GM19438 (cell line): ENCODE data around the gene MYBBP1A.

Experiments
- ATAC-seq: cut with Tn5 transposase; IDR thresholded peaks from one replicate; pipeline ENCODE4 v1.9.1; 2021; ENCODE audit warnings: low read depth; ENCODE audit not compliant: unreplicated experiment

The MYBBP1A gene

DNA sequence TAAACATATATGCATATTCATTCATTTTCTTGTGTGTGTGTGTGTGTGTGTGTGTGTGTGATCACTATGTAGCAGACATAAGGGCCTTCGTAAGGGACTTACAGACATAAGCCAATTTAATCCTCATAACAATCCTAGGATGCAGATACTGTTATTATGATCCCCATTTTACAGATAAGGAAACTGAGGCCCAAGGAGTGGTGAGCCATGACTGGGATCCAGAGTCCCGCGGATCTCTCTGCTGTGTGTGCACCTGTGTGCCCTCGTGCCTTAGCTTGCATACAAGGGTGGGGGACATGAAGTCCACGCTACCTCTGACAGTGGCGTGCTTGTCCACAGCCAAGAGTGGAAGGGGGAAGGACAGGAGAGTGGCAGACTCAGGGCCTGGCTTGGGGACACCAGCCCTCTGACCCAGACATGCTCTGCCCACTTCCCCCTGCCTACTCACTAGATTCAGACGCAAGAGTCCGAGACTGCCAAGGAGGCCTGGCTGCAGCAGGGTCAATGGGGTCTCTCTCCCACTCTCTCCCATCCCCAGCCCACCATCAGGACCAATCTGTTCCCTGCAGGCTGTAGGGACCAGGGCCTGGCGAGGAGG lies 19.4 kb upstream of the MYBBP1A start:
- no peak for ATAC-seq

DNA sequence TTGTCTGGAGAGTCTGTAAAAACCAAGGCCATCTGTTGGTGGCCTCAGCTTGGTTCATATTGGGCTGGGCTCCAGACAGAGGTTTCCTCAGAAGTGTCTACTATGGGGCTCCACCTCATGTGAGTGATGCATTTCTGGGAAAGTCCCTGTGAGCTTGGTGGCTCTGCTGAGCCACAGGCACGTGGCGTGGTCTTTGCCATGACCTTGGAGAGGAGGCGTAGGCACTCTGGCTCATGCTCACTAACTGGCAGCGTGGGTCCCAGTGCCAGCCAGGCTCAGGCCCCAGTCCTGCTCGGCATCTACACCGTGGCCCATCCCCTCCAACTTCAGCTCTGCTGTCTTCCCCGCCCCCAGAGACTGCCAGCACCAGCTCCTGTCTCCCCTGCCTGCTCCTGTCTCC lies 18.5 kb upstream of the MYBBP1A start:
- no peak for ATAC-seq

DNA sequence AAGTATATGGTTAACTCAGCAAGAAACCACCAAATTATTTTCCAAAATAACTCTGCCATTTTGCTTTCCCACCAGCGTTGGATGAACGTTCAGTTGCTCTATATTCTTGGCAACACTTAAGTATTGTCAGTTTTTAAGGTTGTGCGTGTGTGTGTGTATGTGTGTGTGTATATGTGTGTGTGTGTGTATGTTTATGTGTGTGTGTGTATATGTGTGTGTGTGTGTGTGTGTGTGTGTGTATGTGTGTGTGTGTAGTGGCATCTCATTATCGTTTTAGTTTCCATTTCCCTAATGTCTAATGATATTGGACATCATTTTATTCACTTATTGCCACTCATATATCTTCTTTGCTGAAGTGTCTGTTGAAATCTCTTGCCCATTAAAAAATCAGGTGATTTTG lies 17.9 kb upstream of the MYBBP1A start:
- ATAC-seq = no peak

DNA sequence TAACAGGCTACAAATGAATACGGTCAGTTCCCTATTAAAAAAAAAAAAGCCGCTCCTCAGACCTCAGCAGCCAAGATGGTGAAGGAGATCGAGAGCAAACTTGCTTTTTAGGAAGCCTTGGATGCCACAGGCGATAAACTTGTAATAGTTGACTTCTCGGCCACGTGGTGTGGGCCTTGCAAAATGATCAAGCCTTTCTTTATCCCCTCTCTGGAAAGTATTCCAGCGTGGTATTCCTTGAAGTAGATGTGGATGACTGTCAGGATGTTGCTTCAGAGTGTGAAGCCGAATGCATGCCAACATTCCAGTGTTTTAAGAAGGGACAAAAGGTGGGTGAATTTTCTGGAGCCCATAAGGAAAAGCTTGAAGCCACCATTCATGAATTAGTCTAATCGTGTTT lies 16.9 kb upstream of the MYBBP1A start:
- ATAC-seq = no peak

DNA sequence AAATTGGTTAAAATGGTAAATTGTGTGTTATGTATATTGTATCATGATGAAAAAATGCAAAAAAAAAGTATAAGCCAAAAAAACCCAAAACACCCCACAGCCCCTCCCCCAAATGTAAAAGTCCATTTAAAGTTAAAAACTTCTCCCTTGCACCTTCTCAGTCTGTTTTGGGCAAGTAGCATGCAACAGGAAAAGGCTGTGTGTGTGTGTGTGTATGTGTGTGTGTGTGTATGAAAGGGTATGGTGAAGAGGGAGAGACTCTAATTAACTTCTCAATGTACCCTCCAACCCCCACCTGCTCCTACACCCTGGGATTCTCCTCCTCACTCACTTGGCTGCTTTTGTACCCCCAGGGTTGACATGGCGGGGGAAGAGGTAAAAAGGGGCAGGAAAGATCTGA lies 14.4 kb upstream of the MYBBP1A start:
- ATAC-seq = no peak

DNA sequence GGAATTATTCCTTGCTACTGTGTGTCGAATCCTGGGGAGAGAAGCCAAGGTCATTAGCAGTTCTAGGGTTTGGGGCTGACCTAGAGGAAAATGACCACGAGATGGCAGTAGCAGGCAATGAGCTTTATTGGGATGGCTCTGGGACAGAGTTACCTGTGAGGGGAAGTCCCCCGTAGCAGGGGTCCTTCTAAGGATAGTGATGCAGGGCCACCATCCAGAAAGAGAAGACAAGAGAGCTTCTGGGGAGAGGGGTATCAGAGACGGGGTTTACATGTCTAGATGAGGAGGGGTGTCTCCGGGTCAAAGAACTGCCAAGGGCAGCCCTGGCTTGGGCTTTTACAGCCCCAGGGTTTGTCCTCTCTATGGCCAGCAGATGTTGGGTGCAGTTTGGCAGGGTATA lies 11.6 kb upstream of the MYBBP1A start:
- no peak for ATAC-seq

DNA sequence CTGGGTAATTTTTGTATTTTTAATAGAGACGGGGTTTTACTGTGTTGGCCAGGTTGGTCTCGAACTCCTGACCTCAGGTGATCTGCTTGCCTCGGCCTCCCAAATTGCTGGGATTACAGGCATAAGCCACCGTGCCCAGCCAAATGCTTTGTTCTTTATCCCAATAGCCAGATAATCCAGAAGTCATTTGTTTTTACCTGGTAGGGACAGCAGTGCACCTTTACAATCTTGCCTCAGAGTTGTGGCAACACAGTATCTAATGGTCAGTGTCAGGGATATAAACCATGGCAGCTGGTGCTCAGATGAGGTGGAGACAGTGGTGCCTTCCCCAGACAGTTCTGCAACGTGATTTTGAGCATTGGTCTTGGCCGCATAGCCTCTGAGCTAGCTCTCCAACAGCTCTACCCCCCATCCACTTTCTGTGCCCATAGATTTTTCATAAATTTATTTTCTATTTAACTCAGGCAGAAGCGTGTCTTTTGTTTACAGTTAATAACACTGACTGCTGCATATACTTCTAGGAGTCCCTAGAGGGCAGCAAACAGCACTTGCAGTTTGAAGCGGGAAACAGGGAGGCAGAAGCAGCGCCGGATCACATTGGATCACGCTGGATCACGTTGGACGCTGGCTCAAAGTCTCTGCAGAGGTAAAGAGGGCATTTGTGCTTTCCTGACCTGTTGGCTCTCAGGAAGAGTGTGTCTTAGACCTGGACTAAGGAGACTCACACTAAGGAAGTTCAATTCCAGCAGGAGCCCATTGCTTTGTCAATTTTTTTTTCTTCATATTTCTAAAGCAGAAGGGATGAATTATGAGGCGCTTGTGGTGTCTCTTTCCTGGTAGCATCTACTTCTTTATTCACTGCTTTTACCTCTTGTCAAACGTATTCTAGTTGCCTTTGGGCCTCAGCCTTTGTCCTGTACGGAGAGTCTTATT lies 10.3 kb upstream of the MYBBP1A start:
- no peak for ATAC-seq

DNA sequence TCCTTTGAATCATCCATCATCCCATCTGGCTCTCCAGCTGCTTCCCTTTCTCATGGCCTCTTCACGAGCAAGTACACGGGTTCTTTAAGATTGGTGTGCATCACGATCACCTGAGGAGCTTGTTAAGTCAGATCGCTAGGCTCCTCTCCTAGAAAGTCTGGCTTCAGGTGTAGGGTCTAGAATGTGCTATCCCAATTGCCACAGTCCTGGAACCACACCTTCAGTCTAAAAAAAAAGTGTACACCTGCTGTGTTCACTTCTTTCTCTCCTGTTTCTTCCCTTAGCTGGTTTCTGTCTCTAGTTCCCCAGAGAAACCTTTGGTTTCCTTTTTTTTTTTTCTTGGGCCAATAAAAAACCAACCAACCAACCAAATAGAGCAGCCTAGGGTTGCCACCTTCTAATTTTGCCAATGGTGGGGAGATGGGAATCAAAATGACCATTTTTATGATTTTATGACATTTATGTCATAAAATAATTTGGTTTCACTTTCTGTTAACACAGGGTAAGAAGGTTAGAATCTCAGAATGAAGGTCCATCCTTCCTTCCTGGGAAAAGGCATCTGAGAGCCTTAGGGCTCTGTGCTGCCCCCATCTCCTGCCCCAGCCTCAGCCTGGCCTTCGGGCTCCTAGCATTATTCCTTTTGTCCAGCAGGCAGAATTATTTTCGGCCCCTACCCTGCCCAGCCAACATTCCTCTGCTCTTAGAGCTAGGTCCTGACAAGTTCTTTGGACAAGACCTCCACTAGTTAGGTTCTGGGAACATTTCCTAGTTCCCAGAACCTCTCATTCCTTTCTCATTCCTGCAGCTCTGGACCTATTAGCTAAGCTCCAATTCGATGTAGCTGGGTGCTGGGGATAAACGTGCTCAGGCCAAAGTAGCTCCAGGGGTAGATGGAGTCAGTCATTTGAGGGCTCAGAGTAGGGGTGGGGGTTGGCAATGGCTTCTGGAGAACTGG lies 7.1 kb upstream of the MYBBP1A start:
- ATAC-seq = no peak

DNA sequence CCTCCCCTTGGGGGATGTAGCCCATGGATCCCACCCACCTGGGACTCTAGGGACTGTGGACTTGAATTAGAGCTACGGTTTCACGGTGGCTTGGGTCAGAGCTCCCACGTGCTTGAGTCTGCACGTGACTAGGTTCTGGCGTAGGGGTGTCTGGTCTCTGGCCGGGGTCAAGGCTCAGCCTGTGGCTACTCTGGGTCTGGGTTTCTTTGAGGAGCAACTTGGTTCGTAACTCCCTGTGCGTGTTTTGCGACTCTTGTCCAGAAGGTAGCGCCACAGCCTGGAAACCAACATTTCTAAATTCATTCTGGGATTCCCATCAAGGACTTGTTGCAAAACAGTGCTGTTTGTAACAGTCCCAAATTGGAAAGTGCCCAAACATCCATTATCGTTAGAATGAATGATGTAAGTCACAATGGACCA lies 5.7 kb upstream of the MYBBP1A start:
- no peak for ATAC-seq

DNA sequence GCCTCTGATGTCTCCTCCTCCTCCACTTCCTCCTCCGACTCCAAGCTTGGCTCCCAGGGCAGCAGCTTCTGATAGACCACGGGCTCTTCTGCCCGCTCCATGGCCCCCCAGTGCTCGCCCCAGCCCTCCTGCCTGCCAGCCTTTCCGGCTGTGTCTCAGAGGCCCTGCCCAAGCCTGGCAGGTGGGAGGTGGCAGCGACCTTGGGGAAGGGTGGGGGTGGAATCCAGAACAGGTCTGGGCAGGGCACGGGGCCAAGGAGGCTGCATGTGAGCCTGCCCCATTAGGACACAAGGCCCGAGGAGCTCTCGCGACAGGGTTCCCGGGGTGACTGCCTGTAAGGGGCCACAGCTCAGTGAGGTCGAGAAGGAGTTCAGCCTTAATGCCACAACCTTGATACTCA lies 5.2 kb upstream of the MYBBP1A start, which contains the start of gene GGT6:
GGT6 (minus strand) TSS at position 157 of the 400 bp plus-strand sequence; CDS start at position 101, 56 bp downstream.
- ATAC-seq = no peak

DNA sequence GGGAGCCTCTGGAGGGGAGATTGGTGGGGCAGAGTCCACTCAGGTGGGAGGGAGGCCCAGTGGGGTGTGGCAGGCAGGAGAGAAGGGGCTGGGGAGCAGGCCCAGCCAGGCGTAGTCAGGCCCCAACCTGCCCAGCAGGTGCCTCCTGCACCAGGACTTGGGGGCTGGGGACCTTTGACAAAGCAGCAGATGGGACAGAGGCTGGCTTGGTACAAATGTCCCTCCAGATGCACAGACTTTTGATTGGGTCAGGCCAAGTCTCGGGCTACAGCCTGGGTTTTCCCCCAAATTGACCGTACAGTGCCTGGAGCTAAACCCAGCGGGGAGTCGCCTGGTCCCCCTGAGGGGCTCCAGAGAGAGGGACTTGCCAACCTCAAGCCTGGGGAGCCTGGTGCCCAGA lies 4.8 kb upstream of the MYBBP1A start:
- no peak for ATAC-seq

DNA sequence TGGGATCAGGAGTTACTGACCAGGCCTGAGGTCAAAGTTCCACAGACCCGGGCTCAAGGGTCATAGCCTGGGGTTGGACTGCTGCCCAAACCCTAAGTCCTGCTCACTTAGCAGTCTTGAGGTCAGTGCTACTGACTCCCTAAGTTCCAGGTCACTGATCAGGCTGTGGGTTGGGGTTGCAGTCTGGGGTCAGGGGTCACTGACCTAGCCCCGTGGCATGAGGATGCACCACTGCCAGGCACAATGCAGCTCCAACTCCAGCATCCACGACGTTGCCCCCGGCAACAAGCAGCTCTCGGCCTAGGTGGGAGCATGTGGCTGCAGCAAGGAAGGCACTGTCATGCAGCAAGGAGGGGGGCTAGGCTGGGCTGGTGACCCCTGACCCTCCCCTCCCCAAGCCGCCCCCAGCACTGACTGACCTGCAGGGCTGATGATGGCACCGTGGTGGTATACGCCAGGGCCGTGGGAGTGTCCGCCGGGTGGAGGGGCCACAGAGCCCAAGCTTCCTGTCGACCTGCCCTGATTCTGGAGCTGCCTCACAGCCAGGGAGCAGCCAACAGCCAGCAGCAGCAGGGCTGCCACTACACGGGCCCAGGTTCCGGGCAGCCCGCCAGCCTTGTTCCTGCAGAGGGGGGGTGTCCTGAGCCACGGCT lies 4.1 kb upstream of the MYBBP1A start:
- no peak for ATAC-seq

DNA sequence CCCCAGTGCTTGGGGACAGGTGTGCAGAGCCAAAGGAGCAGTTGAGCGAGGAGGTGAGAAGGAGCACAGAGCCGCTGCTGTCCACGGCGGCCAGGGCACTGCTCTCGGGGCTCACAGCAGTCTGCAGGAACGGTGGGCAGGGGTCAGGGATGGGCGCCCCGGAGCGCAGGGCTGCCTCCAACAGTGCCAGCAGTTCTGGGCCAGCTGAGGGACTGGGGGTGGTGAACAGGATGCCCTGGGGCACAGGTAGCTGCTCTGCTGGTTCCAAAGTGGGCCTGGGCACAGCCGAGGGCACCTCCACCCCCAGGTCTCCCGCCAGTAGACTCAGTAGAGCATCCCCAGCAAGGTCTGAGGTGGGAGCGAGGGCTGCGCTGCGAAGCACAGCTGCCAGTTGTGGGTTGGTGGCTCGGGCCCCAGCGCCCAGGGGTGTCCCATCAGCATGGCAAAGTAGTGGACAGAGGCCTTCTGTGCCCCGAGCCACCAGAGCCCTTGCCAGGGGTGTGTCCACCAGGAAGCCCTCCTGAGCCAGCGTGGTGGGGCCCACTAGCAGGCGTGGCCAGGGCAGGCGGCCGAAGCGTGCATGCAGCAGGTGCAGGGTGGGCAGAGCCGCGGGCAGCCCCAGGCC lies 3.3 kb upstream of the MYBBP1A start:
- no peak for ATAC-seq

DNA sequence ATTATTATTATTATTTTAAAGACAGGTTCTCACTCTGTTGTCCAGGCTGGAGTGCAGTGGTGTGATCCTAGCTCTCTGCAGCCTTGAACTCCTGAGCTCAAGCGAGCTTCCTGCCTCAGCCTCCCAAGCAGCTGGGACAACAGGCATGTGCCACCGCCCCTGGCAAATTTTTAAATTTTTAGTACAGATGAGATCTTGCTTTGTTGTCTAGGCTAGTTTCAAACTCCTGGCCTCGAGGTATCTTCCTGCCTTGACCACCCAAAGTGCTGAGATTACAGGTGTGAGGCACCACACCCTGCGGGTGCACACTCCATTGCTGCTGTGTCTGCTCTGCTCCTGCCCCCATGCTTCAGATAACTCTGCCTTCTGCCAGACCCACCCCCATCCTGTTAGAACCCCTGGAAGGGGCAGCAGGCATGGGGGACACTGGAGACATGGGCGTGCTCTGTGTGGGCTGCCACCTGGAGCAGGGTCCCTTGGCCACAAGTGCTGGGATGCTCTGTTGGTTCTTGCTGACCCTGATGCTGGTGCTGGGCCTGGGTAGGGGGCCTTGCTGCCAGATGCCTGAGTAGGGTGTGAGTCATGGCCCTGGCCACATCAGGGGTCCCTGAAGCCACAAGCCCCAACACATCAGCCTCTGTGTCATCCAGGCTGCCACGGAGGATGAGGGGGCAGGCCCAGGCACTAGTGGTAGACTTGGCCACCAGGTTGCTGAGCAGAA lies 2.6 kb upstream of the MYBBP1A start:
- no peak for ATAC-seq

DNA sequence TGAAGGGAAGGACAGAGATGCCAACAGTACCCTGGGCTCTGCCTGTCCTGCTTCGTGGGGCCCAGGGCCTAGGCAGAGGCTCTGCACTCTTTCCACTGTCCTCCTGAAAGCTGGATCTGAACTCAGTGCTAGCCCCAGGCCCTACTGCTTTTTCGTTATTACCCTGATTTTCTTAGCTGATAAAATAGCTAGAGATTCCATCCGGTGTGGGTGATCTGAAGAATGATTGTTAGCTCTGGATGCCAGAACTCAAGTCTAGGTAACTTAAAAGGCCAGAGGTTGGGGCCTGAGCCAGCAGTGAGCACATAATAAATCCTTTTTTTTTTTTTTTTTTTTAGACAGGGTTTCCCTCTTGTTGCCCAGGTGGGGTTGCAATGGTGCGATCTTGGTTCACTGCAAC lies 1.8 kb upstream of the MYBBP1A start:
- ATAC-seq = no peak

DNA sequence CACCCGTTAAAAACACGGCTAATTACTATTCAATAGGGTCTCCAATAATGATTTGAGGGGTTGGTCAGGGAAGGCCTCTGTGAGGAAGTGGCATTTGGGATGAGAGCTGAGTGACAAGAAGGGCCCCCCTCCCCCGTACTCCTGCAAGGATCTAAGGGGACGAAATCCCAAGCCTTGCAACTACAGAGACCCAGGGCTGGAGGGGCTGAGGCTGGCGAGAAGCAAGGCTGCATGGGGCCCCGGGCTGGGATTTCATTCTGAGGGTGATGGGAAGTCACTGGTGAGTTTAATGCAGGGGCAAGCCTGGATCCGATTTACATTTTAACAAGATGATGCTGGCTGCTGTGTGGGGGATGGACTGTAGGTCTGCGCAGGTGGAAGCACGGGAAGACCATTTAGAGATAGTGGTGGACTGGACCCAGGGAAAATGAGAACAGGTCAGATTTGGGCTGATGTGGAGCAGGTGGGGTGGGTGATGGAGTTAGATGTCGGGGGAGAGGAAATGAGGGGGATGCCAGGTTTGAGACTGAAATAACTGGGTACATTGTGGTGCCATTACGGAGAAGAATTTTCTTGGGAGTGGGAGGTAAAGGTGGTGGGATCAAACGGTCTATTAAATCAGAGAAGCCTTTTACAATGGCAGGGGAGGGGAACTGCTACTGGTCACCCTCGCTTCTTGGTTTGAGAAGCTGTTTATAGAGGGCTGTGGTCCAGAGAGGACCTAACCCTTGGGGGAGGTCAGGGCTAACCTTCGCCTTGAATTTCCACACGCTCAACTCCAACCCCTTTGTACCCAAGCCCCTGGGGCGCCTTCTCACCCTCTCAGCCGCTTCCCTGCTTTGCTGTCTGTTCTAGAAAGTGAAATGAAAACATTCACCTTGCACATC lies 932 bp upstream of the MYBBP1A start:
- no peak for ATAC-seq

DNA sequence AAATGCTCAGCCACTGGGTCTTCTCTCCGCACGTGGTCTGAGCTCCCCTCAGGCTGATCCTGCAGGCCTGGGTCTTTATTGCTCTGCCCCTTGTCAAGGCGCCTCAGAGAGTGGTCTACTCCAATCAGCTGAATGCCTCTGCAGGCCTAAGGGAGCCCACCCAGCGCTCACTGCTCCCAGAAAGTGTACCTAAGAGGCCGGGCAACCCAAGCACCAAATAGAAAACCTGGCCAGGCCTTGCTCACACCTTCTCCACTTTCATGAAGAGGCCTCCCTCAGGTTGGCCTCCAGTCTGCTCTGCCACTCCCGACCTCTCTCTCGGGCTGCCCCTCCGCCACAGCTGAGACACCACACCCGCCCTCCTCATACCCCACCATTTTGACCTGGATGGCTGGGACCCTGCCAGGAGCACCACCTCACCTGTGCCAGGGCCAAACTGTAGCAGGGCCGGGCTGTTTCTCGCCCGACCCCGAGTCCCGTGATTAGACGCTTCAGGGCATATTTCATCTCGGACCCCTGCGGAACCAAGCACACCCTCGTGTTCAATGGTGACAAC lies 665 bp downstream of the MYBBP1A start:
- no peak for ATAC-seq

DNA sequence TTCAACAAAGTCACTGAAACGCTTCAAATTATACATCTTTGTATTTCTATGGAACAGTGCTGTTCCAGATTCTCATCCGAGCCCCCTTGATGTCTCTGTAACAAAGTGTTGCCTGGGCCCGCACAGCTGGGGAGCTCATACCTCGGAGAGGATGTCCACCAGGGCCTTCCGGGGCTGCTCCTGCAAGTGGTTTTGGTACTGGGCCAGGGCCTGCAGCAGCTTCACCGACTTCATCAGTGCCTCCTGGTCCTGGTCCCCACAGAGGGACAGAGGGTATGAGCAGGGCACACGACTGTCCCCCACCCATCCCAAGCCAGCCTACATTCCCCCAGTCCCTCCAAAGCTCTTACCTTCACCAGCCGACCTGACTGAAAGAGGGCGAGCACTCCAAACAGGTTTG lies 1.5 kb downstream of the MYBBP1A start:
- ATAC-seq = no peak
